ENCODE data around the gene LZTR1.
"Not testable (repeated sequence)": the region's sequence is repeated elsewhere in the genome, so short reads cannot be mapped to it uniquely, and the experiment has no call there.

Gene LZTR1

DNA sequence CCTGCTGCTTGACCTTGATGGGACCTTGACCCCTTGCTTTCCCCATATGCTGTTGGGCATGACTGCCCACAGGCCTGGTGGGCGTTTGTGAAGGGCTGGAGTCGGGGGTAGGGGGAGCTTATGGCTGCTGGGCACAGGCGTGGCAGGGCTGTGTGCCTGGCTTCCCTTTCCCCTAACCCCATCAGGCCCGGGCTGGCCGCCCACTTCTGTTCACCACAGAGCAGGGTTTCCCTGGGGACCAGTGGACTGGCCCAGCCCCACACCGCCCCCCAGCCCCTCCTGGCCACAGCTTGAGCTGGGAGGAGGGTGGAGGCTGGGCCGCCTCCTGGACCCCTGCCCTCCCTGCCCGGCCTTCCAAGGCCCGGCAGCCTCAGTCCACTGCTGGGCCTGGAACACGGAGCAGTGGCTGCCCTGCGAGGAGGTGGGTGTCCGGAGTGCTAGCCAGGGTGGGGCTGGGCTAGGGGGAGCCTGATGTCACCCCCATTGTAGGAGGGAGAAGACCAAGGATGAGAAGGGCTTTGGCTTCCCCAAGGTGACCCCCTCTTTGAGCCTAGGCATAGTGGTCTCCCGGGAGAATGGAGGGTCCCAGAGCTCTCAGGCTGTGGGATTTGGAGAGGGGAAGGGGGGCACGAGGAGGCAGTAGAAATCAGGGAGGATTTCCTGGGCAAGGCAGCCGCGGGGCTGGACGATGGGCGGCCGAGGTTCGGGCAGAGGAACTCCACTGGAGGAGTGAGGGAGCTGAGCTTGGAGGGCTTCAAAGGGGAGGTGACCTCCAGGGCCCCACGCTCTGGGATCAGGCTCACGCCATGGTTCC is 15.0 kb upstream of the LZTR1 start, which contains the start of gene AIFM3:
TSS of gene AIFM3 (plus strand) at position 373 of the 814 bp plus-strand sequence. CDS start 690 bp downstream, outside the sequence.
- DNase-seq, result no peak

DNA sequence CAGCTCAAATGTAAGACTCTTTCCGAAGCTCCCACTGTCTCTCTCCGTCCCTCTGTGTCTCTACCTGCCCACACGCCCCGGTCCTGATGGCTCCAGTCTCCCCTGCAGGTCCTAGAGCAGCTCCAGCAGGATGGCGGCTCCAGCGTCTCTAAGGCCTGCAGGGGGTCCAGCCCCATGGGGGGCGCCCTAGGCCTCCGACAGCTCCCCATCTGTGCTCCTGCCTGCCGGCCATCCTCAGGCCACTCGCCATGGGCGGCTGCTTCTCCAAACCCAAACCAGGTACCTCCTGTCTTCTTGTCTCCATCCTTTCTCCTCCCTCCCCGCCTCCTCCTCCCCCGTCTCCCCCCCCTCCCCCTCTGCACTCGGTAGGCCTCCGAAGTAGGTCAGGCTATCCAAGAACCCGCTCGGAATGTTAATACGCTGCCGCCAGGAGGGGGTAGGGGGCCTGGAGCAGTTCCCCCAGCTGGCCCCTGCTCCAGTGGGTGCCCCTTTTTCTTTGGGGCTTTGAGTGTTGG is 14.3 kb upstream of the LZTR1 start:
- DNase-seq, result no peak

DNA sequence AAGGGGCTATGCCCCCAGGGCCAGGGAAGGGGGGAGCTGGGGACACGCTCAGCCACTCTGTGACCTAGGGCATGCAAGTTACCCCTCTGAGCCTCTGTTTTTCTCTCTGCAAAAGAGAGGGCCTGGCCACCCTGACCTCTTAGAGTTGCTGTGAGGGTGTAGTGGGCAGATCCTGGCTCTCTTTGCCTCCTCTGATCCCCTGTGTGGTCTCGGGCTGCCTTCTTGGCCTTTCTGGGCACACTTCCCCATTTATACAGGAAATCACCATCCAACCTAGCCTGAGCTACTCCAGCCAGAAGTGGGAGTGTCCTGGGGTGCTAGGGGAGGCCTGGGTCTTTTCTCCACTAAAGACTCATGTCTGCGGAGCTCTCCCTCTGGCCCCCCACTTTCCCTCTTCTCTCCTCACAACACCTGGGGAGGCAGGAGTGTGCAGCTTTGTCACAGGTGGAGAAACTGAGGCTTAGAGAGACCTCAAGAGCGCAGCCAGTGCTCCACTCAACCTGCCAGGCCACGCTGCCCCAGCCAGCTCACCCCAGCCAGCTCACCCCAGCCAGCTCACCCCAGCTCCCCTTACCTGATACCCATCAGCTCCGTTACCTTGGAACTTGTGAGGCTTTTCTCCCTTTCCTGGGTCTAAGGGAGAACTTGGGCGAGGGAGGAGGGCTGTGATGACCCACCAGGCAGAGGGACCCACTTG is 13.7 kb upstream of the LZTR1 start:
- no peak for DNase-seq

DNA sequence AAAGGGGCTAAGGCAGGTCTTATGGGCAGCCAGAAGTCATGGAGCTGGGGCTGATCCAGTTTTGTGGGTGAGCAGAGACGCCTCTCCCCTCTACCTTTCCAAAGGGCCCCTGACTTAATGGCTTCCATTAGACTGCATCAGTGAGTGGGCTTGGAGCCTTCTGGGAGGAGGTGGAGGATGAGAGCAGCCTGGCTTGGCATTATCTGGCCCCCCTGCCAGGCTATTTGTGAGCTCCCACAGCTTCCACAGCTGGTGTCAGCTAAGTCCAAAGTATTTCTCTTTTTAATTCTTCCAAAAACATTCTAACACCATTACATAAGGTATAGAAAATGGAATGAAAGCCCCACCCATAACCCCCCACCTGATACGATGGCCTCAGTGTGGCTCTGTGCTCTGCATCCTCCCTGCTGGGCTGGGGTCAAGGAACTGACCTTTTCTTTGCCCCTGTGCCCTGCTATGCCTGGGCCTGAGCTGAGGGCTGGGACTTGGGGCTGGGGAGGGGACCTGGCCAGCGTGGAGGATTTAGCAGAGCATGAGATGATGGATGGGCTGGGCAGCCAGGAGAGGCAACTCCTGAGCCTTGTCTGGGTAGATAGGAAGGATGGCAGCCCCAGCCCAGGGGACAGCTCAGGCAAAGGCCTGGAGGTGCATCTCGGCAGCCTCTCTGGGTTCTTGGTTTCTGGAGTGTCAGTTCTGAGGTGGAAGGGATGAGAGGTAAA is 11.0 kb upstream of the LZTR1 start:
- no peak for DNase-seq

DNA sequence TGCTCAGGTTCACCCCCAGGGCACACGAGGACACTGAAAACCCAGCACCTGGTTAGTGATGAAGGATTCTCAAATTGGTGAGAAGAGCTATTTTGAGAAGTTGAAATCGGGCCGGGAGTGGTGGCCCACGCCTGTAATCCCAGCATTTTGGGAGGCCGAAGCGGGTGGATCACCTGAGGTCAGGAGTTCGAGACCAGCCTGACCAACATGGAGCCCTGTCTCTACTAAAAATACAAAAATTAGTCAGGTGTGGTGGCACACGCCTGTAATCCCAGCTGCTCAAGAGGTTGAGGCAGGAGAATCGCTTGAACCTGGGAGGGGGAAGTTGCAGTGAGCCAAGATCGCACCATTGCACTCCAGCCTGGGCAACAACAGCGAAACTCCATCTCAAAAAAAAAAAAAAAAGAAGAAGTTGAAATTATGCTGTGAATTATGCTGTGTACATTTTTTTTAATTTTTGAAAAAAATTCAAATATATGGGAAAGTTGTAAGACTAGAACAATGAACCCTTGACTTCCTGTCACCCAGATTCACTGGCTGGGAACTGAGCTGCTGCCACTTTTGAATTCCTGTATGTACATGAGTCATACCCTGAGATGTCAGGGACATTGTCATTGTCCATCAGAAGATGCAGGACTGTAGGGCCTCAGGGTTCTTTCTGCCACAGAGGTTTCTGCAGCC is 9.9 kb upstream of the LZTR1 start:
- not testable (repeated sequence) for DNase-seq

DNA sequence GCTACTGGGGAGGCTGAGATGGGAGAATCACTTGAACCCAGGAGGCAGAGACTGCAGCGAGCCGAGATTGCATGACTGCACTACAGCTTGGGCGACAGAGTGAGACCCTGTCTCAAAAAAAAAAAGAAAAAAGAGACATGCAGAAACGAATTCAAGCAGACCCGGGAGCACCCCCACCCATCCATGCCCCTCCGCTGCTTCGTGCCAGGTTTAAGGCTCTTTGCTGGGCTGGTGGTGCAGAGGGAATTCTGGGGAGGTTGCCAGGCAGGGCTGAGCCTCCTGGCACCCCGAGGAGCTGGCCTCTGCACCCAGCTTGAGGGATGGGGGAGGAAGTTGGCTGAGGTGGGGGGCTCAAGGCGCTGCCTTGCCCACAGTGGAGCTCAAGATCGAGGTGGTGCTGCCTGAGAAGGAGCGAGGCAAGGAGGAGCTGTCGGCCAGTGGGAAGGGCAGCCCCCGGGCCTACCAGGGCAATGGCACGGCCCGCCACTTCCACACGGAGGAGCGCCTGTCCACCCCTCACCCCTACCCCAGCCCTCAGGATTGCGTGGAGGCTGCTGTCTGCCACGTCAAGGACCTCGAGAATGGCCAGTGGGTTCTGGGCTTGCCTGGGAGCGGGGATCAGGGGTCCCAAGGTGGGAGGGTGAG is 9.0 kb upstream of the LZTR1 start:
- DNase-seq, result no peak

DNA sequence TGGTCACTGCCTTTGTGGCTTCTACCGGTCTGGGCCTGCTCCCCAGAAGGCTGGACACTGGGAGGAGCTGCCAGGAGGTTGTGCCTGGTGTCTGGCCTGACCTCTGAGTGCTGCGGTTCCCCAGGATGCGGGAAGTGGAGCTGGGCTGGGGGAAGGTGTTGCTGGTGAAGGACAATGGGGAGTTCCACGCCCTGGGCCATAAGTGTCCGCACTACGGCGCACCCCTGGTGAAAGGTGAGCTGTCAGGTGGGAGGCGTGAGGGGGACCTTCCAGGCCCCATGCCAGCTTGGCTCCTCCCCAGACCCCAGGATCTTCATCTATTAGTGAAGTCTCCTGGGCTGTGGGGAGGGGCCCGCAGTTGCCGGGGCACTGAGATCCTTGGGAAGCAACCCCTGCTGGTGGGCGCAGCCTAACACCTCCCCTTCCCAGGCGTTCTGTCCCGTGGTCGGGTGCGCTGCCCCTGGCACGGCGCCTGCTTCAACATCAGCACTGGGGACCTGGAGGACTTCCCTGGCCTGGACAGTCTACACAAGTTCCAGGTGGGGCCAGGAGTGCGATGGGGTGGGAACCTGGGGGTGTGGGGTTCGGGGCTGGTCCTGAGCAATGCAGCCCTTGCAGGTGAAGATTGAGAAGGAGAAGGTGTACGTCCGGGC is 8.3 kb upstream of the LZTR1 start:
- DNase-seq, result no peak

DNA sequence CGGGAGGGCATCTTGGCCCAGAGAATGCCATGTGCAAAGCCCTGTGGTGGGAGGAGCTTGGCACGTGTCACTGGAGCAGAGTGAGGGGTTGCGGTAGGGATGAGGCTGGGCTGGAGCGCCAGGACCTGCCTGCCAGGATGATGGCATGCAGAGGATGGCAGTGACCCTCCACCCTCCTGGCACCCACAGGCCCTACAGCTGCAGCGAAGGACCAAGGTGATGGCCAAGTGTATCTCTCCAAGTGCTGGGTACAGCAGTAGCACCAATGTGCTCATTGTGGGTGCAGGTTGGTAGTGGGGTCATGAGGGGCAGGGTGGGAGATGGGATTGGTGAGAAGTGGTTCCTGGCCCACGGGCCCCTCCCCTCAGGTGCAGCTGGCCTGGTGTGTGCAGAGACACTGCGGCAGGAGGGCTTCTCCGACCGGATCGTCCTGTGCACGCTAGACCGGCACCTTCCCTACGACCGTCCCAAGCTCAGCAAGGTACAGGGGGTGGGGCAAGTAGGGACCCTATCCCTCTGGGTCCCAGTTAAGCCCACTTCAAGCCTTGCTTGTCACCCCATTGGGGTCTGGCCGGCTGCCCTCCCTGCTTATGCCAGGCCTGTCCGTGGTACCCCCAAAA is 7.7 kb upstream of the LZTR1 start:
- DNase-seq, result no peak

DNA sequence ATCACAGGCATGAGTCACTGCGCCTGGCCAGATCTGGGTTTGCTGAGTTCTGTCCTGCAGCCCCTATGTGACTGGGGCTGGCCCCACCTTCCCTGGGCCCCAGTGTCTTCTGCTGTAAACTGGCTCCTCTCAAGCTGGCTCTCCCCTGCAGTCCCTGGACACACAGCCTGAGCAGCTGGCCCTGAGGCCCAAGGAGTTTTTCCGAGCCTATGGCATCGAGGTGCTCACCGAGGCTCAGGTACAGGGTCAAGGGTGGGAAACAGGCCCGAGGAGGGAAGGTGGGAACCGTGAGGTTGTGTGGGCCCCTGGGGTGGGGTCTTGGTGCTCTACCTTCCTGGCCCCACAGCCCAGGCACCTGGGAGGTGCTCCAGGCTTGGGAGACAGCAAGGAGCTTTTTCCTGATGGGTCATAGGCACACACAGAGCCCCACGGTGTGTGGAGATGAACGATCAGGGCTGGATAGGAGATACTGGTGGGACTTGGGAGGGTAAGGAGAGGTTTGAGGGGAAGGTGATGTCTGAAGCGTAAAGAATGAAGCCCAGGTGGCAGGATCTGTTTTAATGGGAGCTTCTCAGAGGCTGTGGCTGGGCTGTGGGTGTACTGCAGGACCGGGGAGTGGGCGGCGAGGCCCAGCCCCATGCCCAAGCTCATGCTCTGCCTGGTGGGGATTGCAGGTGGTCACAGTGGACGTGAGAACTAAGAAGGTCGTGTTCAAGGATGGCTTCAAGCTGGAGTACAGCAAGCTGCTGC is 6.4 kb upstream of the LZTR1 start:
- no peak for DNase-seq

DNA sequence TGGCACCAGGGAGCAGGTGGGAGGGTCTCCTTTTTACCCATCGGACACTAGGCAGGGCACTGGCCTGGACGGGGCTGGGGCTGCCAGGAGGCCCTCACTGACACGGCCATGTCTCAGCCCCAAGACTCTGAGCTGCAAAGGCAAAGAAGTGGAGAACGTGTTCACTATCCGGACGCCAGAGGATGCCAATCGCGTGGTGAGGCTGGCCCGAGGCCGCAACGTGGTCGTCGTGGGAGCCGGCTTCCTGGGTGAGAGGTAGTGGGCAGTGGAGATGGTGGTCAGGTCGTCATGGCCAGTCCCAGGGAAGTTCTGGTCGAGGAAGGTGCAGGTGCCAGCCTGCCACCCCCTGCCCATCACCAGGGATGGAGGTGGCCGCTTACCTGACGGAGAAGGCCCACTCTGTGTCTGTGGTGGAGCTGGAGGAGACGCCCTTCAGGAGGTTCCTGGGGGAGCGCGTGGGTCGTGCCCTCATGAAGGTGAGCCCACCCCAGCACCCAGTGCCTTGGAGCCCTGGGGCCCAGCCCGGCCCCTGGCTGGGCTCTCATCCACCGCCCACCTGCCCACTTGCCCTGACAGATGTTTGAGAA is 5.7 kb upstream of the LZTR1 start:
- DNase-seq, result no peak

DNA sequence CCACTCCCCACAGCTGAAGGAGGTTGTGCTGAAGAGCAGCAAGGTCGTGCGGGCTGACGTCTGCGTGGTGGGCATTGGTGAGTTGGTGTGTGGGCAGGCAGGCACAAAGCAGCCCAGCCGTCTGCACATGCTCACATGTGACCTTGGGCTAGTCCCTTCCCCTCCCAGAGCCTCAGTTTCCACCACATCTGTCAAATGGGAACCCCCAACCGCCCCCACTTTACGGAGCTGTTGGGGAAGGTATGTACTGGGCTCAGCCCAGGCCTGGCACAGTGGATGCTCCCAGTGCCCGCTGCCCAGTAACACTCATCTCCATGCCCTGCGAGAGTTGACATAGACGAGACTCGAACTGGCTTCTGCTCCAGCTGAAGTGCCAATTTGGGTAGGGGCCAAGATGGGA is 5.1 kb upstream of the LZTR1 start:
- DNase-seq, result no peak

DNA sequence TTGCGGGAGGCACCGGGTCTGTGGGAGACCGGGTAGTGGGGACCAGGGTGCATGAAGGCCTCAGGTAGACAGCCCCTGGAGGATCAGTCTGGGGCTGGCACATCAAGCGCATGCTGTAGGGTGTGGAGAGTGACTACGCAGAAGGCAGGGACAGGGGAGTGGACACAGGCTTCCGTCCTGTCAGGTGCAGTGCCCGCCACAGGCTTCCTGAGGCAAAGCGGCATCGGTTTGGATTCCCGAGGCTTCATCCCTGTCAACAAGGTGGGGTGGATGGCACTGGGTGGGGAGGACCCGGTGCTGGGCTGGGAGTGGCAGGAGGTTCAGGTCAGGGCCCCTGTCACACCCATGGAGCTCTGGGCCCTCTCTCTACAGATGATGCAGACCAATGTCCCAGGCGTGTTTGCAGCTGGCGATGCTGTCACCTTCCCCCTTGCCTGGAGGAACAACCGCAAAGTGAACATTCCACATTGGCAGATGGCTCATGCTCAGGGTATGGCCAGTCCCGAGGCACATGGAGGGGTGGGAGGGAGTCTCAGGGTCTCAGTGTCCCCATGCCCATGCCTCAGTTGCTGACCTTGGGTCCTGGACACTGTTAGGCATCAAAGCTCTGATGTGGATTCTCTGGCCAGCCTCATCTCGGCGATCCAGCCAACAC is 4.5 kb upstream of the LZTR1 start:
- DNase-seq, result no peak

DNA sequence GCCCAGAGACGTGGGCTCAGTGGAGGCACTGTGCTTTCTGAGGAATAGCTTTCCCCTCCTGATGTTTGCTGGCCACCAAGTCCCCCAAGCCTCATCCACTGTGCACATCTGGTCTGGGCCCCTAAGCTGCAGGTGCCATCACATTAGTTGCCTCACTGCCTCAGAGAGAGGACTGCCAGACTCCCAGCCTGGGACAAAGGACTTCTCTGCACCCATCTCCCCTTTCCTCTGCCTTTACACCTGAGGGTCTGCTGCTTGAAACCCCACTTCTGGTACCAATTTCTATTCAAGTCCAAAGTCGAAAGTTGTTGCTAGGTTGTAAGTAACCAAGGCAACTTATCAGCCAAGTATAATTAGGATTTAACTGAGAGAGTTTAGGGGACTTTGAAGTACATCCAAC is 3.7 kb upstream of the LZTR1 start:
- DNase-seq, result no peak

DNA sequence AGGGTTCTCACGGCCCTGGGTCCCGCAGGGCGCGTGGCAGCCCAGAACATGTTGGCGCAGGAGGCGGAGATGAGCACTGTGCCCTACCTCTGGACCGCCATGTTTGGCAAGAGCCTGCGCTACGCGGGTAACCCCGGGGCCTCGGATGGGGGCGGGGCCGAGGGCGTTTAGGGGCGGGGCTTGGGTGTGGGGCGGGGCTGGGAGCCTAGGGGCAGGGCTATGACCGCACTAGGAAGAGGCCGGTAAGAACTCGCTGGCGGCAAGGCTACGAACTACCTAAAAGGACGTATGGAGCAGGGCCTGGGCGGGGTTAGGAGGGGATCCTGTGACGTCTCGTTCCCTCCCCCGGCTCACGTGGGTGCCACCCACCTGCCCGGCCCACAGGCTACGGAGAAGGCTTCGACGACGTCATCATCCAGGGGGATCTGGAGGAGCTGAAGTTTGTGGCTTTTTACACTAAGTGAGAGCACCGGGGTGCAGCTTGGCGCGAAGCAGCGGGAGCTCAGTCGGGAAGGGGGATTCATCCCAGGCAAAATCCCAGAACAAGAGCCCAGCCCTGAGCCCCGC is 2.8 kb upstream of the LZTR1 start:
- DNase-seq, result no peak

DNA sequence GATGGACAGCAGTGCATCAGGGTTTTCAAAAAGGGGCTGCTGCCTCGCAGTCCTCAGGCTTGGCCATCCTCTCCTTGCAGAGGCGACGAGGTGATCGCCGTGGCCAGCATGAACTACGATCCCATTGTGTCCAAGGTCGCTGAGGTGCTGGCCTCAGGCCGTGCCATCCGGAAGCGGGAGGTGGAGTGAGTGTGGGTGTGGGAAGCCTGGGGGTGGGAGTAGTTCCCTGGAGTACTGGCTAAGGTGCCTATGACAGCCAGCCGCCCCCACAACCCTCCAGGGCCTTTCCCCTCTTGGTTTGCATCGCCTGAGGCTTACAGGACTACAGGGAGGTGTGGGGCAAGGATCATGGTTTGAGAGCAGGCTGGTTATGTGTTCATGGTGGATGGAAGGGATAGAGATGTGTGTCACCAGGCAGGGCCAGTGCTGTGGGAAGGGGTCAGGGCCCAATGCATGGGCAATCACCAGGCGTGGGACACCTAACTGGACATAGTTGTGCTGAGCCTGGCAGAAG is 2.1 kb upstream of the LZTR1 start:
- DNase-seq, result no peak

DNA sequence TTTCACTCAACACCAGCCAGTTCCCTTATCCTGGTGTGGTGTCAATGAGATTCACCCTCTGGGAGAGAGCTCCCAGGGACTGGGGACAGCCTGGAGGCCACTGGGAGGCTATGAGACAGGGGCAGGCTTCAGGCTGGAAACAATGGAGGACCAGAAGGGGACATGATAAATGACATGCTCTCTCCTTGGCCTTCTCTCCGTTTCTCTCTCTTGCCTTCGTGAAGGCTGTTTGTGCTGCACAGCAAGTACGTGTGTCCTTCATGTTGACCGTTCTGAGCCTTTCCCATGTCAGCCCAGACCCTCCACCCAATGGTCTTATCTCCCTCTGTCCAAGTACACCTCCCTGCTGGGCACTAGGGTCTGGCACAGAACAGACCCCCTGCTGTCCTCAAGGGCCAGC is 1.6 kb upstream of the LZTR1 start:
- DNase-seq, result no peak

DNA sequence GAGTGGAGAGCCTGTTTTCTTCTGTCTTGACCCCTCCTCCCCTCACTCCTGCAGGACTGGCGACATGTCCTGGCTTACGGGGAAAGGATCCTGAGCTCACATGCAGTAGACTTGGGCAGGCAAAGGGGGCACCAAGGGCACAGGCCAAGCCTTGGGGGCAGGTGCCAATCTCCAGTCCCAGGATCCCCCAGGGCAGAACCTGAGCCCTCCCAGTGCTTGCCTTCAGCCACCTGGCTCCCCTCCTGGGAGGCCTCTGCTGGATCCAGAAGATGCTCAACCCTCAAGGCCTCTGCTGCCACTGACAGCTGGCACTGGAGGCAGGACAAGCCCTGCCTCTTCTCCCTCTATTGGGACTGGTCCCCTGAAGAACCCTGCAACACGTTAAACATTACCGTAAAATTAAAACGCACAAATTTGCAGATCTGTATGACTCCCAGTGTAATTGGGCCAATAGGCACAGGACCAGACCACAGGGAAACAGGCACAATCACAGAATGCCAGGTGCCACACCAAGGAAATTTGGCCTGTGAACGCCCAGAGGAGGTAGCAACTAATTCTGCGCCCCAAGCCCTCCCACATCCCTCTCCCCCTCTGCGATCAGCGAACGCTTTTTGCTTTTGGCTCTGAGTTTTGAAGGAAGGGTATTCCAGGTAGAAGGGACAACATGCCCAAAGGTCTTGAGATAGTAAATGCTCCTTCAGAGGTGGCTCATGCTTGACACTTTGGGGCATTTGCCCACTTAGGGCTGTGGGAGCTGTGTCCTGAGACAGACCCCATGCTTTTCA is 967 bp upstream of the LZTR1 start:
- no peak for DNase-seq

DNA sequence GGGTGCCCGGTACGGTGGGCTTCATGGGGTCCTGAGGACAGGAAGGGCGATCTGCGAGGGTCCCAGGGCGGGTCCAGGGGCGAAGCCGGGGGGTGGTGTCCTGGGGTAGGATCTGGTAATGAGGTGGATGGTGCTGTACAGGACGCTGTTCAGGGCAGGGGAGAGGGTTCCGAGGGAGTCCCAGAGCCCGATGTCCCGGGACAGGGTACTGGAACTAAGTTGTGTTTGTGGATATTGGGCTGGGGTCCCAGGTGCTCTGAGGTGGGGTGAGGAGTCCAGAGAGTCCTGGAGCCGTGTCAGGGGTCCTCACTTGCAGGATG is 426 bp downstream of the LZTR1 start:
- DNase-seq, result no peak
